Tibial nerve (tissue), 4 donors: Measurements from ENCODE around the gene METTL18. TPM values are rescaled to one million over a fixed set of nuclear protein-coding genes. Genes with fewer than 3 reads are reported as not detected.

Experiments
- DNase-seq, 2 donors: peaks; one replicate each; pipeline ENCODE4 v3.0.0-alpha.2; 2019; ENCODE audit warnings: low spot score in 2 of 2
- H3K27ac ChIP-seq, 4 donors: fragments of 200-600 bp; sonication (generic) in 3 of 4; one replicate each; pipeline ENCODE4 v1.5.1; 2017 to 2019; ENCODE audit warnings: mild to moderate bottlenecking in 1 of 4
- H3K27me3 ChIP-seq, 2 donors: fragments of 200-600 bp; sonication (generic) in 1 of 2; one replicate each; pipeline versions ENCODE4 v1.5.1 to v1.6.0; 2017 to 2019
- H3K36me3 ChIP-seq, 3 donors: fragments of 200-600 bp; sonication (generic); one replicate each; pipeline ENCODE4 v1.5.1; 2018 to 2019
- H3K4me1 ChIP-seq, 4 donors: fragments of 200-600 bp; sonication (generic) in 3 of 4; one replicate each; pipeline ENCODE4 v1.5.1; 2017 to 2019
- H3K4me3 ChIP-seq, 4 donors: fragments of 200-600 bp; sonication (generic) in 3 of 4; one replicate each; pipeline ENCODE4 v1.5.1; 2017 to 2019; ENCODE audit warnings: mild to moderate bottlenecking in 1 of 4, moderate library complexity in 1 of 4
- H3K9me3 ChIP-seq, 4 donors: fragments of 200-600 bp; sonication (generic) in 3 of 4; one replicate each; pipeline ENCODE4 v1.5.1; 2017 to 2019
- EP300 ChIP-seq, 2 donors: sonication (generic); formaldehyde crosslinking; IDR thresholded peaks; one replicate each; pipeline ENCODE4 v1.6.1; 2017; ENCODE audit warnings: antibody characterized with exemption in 2 of 2, mild to moderate bottlenecking in 1 of 2
- POLR2A ChIP-seq, 2 donors: fragments of 450-650 bp; IDR thresholded peaks; one replicate each; pipeline ENCODE4 v1.6.1; 2017; ENCODE audit warnings: antibody characterized with exemption in 2 of 2, mild to moderate bottlenecking in 2 of 2, moderate library complexity in 2 of 2
- WGBS, 2 donors: methylation state at CpG; one replicate each; pipeline ENCODE4 v1.1.5; 2018; 5-methylcytosine and 5-hydroxymethylcytosine counted together
- total RNA-seq, 4 donors: library from RNA; depleted of rRNA; stranded (reverse); fragments of >200 nt; gene quantifications; one replicate each; pipeline ENCODE4 v1.1.0, GENCODE V29; 2016
- TF ChIP-seq, protein P1 (sequence below), 5 experiments: fragments of 200-600 bp in 3 of 5; fragments of 450-650 bp in 2 of 5; sonication (generic) in 3 of 5; IDR thresholded peaks; one replicate each; pipeline ENCODE4 v1.5.1; 2016 to 2019; ENCODE audit warnings: antibody characterized with exemption in 5 of 5, mild to moderate bottlenecking in 3 of 5, moderate library complexity in 2 of 5

Gene METTL18
- total RNA-seq, 4 donors from 2014 or later: 4.2 to 9.0 (median 6.0) TPM

DNA sequence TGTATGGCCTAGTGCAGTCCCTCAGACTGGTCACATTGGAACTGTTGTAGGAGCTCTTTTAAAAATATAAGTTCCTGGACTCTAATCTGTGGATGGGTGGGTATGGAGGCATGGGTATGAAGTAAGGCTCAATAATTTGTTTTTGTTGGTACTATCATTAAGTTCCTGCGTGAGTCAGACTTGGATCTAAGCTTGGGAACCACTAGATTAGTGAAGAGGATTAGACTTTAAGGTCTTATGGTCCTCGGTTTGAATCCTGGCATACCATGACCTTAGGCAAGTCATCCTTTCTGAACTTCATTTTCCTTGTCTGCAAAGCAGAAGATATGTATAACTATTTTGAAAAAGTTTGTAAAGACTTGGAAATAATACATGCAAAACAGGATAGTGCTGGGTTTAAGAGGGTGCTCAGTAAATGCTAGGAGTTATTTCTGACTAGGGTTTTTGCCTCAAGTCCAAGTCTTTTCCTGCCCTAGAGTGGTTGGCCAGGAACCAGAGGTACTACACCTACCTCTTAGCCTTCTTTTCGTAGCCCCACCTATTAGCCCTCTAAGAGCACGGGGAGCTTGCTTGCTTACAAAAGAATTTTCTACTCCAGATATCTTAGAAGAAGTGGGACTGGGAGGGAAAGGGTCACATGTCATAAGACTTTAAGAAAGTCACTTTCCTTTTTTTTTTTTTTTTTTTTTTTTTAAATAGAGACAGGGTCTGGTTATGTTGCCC is 38.6 kb upstream of the METTL18 start:
- Histone ChIP-seq H3K4me3 (no peak overlapping the region), H3K27ac (no peak overlapping the region), H3K4me1 (no peaks in the 10 kb centered on the region), H3K36me3 (peaks cover 0 to 72% (median 0%) of the 10 kb centered on the region in 3 donors), H3K9me3 (no peaks in the 10 kb centered on the region), H3K27me3 (no peaks in the 10 kb centered on the region)
- TF ChIP-seq POLR2A (IDR thresholded peaks at IDR 0.05) (no peak), EP300 (IDR thresholded peaks at IDR 0.05) (no peak)
- TF ChIP-seq, protein P1, sequence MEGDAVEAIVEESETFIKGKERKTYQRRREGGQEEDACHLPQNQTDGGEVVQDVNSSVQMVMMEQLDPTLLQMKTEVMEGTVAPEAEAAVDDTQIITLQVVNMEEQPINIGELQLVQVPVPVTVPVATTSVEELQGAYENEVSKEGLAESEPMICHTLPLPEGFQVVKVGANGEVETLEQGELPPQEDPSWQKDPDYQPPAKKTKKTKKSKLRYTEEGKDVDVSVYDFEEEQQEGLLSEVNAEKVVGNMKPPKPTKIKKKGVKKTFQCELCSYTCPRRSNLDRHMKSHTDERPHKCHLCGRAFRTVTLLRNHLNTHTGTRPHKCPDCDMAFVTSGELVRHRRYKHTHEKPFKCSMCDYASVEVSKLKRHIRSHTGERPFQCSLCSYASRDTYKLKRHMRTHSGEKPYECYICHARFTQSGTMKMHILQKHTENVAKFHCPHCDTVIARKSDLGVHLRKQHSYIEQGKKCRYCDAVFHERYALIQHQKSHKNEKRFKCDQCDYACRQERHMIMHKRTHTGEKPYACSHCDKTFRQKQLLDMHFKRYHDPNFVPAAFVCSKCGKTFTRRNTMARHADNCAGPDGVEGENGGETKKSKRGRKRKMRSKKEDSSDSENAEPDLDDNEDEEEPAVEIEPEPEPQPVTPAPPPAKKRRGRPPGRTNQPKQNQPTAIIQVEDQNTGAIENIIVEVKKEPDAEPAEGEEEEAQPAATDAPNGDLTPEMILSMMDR (IDR thresholded peaks at IDR 0.05): no peak
- DNase-seq: no peak
- WGBS, 2 donors: 84 to 85% methylated on average over 4 of the region's 4 CpGs

DNA sequence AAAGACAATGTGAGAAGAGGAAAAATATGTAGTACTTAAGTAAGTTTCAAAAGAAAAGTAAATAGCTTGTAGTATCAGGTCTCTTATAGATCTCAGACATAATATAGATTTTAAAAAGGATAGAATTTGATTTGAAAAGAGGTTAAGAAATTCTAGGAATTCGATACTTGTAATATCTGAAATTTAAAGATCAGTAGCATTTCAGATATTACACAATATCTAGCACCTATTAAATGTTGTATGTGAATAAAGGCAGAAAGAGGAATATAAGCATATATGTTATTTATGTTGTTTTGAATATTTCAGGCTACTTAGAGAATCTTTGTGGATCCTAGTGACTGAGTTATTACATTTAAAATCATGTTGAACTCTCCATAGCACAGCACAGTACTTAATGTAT is 35.0 kb upstream of the METTL18 start:
- H3K27me3 ChIP-seq: no peaks in the 10 kb centered on the region
- H3K27ac ChIP-seq: no peak overlapping the region
- no peaks in the 10 kb centered on the region for H3K9me3 ChIP-seq
- peaks cover 0 to 78% (median 0%) of the 10 kb centered on the region in 3 donors for H3K36me3 ChIP-seq
- no peaks in the 10 kb centered on the region for H3K4me1 ChIP-seq
- no peak for TF ChIP-seq EP300 (IDR thresholded peaks at IDR 0.05)
- TF ChIP-seq POLR2A (IDR thresholded peaks at IDR 0.05): no peak
- TF ChIP-seq, protein P1 (IDR thresholded peaks at IDR 0.05): no peak
- H3K4me3 ChIP-seq: no peak overlapping the region
- WGBS, 2 donors: 97 to 100% methylated on average over 1 of the region's 1 CpG
- DNase-seq: no peak

DNA sequence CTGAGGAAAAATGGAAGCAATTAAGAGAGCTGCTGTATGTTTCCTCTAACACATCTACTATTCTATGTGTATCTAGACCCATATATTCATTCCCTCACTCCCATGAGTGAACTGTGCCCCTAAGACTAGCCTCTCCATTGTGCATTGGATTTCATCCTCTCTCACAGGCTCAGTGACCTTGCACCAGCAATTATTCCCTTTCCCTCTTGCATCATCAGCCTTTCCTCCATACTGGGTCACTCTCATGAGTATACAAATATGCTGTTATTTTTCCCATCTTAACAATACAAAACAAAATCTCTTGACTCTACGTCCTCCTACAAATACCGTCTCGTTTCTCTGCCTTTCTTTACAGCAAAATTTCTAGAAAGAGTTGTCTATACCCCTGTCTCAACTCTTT is 29.4 kb upstream of the METTL18 start:
- H3K36me3 ChIP-seq: peaks cover 0 to 57% (median 0%) of the 10 kb centered on the region in 3 donors

DNA sequence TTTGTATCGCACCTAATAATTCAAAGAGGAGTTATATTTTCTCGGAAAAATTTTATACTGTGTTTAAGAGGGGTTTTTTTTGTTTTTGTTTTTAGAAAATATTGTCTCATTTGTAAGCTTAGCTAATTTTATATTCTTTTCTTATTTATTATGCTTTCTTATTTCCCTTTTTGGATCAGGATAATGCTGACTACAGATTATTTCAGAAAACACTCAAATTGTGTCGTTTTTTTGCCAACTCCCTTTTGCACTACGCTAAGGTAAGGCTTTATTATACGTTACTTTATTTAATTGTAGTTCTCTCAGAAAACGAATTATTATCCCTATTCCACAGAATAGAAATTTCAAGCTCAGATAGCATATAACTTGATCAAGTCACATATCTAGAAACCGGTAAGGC is 26.8 kb upstream of the METTL18 start:
- Histone ChIP-seq H3K9me3 (no peaks in the 10 kb centered on the region), H3K36me3 (peaks cover 0 to 36% (median 0%) of the 10 kb centered on the region in 3 donors), H3K27me3 (no peaks in the 10 kb centered on the region), H3K4me3 (no peak overlapping the region), H3K27ac (no peak overlapping the region), H3K4me1 (no peaks in the 10 kb centered on the region)
- 97% methylated on average over 7 of the region's 7 CpGs for WGBS, 2 donors
- no peak for DNase-seq
- TF ChIP-seq, protein P1 (IDR thresholded peaks at IDR 0.05): no peak
- TF ChIP-seq POLR2A (IDR thresholded peaks at IDR 0.05): no peak
- no peak for TF ChIP-seq EP300 (IDR thresholded peaks at IDR 0.05)

More for the DNA sequence above, 29.4 kb upstream of the METTL18 start:
- Histone ChIP-seq H3K4me3 (no peak overlapping the region), H3K9me3 (no peaks in the 10 kb centered on the region), H3K27me3 (no peaks in the 10 kb centered on the region), H3K4me1 (no peaks in the 10 kb centered on the region), H3K27ac (no peak overlapping the region)
- DNase-seq: no peak
- WGBS, 2 donors: 87 to 89% methylated on average over 3 of the region's 3 CpGs
- TF ChIP-seq, protein P1 (IDR thresholded peaks at IDR 0.05): no peak
- no peak for TF ChIP-seq POLR2A (IDR thresholded peaks at IDR 0.05)
- no peak for TF ChIP-seq EP300 (IDR thresholded peaks at IDR 0.05)

DNA sequence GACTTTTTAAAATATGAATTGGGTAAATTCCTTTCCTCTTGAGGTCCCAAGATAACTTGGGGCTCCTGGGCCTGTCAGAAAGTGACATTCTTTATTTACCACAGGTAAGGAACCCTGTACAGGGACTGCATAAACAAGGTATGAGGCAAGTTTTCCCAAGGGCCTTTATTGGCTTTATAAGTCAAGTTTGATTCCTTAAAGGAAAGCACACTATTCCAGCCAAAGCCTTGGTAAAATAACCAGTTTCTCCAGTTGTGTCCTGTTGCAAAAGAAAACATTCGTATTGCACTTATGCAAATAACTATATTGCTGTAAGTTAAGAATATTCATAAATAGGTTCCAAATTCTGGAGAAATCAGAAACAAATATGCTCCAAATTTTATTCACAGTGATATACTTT is 21.9 kb upstream of the METTL18 start:
- Histone ChIP-seq H3K4me1 (no peaks in the 10 kb centered on the region), H3K9me3 (no peaks in the 10 kb centered on the region), H3K4me3 (no peak overlapping the region), H3K36me3 (peaks cover 0 to 12% (median 0%) of the 10 kb centered on the region in 3 donors), H3K27me3 (no peaks in the 10 kb centered on the region), H3K27ac (no peak overlapping the region)
- DNase-seq: no peak
- 94 to 100% methylated on average over 1 of the region's 1 CpG for whole genome bisulfite sequencing, 2 donors
- TF ChIP-seq, protein P1 (IDR thresholded peaks at IDR 0.05): no peak
- TF ChIP-seq POLR2A (IDR thresholded peaks at IDR 0.05): no peak
- TF ChIP-seq EP300 (IDR thresholded peaks at IDR 0.05): no peak
